IPS DF 19.7 (cell line): Measurements from ENCODE around the gene DPH7.
A peak's percentile ranks its signal among the peaks of the same experiment; 100 is the strongest.
"Not testable (repeated sequence)": the region's sequence is repeated elsewhere in the genome, so short reads cannot be mapped to it uniquely, and the experiment has no call there.

Experiments used
- DNase-seq: peaks from one replicate; pipeline ENCODE4 v3.0.0-alpha.2; 2013; ENCODE audit warnings: low read depth, low spot score

The DPH7 gene

DNA sequence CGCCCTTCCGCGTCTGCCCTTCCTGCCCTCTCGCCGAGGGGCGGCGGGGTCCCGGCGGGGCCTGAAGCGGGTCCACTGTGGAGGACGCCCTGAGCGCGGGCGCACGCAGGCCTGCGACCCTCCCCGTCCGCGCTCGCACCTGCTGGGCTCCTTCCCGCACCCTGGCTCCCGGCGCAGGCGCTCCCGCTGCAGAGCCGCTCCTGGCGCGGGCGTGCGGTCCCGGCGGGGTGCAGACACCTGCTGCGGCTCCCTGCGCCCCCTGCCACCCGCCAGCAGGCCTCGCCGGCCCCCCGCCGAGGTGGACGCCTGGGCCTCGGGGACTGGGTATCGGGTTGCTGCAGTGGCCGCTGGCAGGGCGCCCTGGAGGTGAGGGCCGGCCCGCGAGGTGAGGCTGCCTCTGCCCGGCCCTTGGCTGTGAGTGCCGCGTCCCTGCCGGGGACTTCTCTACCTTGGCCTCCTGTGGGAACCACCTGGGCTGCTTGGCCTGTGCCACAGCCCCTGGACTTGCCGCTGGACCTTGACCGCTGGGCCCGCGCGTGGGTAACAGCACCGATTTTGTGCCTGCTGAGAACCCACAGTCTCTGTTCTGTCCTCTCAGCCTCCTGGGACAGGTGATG is 27.4 kb upstream of the DPH7 start:
- DNase-seq = no peak

DNA sequence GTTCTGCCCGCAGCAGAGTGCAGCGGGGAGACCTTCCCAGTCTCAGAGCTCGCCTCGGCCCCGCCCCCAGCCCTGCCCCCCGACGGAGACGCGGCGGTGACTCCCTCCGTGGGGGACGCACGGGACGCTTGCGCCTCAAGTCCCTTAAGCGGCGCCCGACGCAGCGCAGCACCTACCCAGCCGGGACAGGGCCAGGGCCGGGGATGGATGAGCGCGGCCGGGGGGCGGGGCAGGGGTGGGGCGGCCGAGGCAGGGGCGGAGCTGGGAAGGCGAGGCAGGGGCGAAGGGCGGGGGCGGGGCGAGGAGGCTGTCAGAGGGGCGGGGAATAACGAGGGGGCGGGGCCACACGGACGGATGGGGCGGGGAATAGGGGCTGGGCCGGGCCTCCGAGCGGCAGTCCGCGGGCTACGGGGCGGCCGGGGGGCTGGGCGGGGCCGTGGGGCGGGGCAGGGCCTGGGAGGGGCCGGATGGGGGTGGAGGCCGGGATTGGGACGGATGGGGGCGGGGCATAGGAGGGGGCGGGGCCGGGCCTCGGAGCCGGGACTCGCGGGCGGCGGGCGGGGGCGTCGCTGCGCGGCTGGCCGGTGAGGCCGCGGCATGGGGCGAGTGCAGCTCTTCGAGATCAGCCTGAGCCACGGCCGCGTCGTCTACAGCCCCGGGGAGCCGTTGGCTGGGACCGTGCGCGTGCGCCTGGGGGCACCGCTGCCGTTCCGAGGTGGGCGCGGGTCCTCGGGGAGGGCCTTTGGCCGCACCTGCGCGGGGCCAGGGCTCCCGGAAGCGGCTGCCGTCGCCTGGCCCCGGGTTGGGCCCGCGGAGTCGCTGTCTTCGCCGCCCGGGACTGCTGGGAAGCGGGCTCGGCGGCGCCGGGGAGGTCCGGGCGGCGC is 26.6 kb upstream of the DPH7 start, which contains the start of gene ARRDC1:
Gene ARRDC1 (plus strand): TSS at position 566 of the 884 bp plus-strand sequence. CDS start 32 bp downstream, at position 598.
- DNase-seq = peak; percentile 70

DNA sequence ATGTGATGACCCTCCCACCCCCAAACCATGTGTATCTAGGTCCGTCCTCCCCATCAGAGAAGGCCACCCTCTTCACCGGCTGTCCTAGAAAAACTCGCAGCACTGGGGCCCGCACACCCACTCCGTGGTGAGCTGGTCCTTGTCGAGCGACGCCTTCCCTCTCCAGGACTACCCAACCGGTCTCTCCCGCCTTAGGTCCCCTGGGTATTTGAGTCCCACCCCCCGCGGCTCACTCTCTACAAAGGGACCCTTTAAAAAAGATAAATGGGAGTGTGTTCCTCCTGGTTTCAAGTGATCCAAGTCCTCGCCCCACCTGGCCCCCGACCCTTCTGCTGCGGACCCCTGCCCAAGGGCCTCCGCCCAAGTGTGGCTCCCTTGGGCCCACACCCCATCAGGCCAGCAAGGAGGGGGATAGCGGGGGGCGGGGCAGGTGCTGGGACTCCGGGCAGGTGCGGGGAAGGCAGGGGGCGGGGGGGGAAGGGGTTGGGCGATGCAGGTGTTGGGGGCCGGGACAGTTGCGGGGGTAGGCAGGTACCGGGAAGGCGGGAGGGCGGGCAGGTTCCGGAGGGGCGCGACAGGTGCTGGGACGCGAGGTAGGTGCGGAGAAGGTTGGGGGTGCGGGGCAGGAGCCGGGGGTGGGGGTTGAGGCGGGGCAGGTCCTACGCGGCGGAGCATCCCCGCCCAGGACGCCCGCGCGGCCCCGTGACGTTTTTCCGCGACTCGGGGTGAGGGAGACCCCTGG is 25.8 kb upstream of the DPH7 start:
- DNase-seq = no peak

DNA sequence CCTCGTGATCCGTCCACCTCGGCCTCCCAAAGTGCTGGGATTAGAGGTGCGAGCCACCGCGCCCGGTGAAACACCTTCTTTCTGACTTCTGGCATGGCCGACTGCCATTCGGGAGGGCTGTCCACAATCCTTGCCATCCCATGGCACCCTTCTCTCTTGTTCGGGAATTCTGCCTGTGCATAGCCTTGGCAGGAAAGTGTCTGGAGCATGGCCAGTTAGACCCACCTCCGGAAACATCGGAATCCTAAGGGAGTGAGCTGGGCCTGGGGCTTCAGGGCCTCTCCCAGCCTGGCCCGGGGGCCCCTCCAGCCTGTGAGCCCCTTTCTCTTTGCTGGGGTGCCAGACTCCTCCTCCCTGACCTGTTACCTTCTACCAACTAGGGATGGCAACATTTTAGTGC is 25.2 kb upstream of the DPH7 start:
- no peak for DNase-seq

DNA sequence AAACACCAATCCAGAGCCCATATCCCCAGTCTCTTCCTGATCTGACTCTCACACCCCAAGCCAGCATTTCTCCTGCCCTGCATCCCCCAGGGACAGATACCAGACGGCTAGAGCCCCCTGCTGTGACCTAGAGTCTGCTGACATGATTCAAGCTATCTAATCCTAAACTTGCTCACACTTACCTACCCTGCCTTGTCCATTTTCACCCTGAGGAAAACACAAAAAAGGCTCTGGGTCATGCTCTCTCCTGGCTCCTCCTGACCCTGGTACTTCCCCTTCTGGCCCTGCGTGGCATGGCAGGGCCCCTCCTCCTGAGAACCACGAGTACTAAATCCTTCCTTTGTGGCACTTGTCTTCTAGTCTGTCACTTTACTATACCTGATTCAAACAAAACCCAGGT is 23.9 kb upstream of the DPH7 start:
- DNase-seq = no peak

DNA sequence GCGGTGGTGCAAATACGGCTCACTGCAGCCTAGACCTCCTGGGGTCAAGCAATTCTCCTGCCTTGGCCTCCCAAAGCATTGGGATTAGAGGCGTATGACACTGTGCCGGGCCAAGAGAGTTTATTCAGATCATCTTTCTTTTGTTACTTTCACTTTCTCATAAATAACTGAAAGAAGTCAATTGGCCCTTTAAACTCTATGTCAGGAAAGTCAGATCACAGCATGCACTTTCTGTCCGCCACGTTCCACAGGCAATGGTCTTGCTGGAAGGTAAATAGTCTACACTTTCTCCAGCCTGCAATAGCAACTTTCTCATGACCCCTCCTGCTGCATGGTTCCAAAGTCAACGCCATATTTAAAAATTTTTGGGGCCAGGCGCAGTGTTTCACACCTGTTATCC is 20.2 kb upstream of the DPH7 start:
- DNase-seq = no peak

DNA sequence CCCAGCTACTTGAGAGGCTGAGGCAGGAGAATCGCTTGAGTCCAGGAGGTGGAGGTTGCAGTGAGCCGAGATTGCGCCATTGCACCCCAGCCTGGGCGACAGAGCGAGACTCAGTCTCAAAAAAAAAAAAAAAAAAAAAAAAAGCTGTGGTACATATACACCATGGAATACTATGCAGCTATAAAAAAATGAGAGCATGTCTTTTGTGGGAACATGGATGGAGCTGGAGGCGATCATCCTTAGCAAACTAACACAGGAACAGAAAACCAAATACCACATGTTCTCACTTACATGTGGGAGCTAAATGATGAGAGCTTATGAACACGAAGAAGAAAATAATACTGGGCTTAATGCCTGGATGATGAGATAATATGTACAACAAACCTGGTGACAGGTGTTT is 17.9 kb upstream of the DPH7 start:
- not testable (repeated sequence) for DNase-seq

DNA sequence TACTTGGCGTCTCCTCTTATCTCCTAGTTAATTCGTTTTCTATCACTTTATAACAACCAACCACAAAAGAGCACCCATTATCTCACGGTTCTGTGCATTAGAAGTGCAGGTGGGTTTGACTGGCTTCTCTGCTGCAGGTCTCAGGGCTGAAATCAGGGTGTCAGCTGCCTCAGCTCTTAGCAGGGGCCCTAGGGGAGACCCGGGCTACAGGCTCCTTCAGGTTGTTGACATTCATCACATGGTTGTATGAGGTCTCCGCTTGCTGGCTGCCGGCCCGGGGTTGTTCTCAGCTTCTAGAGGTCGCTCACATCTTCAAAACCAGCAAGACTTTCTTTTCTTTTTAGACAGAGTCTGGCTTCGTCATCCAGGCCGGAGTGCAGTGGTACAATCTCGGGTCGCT is 14.5 kb upstream of the DPH7 start:
- DNase-seq = no peak

DNA sequence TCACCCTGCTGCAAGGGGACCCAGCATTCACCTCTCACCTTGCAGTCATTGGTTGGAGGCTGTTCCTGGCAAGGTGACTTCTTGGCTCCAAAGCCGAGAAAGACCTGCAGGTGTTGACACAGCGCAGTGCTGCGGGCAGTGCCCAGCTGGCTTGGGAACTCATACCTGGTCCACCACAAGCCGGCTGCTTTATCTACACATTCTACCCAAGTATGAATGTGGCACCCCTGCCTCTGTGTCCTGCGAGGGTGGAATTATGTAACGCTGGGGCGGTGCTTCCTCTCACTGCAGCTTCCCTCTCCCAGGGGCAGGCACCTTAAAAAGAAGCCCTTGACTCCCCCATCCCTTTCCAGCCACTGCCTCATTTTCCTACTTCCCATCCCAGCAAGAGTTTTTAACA is 14.0 kb upstream of the DPH7 start:
- no peak for DNase-seq

DNA sequence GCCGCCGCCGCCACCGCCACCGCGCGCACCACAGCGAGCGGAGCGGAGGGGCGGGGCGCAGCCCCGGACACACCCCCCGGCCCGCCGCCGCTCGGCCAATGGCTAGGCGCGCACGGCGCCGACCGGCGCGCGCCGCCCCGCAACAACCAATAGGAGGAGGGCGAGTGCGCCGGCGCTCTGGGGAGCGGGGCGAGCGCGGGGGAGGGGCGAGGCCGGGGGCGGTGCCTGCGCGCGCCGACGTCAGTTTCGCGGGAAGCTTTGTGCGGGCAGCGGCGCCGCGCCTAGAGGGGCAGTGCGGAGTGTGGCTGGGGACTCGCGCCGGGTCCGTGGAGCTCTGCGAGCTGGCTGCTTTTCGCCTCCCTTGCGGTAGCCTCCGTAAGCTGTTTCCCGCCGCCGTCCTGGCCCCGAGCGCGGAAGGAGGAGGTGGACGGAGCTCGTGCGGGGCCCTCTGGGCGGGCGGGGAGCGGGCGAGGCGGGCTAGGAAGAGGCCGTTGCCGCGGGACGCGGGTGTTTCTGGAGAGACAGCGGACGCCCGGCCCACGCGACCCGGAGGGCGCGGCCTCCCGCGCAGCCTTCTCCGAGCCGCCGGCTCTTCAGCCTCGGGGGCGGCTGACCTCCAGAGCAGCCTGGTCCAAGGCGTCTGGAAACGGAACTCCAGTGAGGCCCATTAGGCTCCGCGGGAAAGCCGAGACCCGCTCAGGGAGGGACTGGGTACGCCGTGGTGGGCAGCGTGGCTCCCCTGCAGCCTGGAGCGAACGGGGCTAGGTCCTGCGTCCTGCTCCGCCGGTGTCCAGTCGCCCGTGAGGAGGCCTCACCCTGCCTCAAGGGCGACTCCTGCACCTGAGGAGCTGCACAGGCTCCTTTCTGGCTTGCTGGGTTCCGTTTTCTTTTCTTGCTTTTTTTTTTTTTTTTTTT is 12.0 kb upstream of the DPH7 start, which contains the start of gene ZMYND19:
Gene ZMYND19 (minus strand): TSS at position 44 of the 915 bp plus-strand sequence. CDS start 249 bp downstream, outside the sequence.
- DNase-seq = no peak

DNA sequence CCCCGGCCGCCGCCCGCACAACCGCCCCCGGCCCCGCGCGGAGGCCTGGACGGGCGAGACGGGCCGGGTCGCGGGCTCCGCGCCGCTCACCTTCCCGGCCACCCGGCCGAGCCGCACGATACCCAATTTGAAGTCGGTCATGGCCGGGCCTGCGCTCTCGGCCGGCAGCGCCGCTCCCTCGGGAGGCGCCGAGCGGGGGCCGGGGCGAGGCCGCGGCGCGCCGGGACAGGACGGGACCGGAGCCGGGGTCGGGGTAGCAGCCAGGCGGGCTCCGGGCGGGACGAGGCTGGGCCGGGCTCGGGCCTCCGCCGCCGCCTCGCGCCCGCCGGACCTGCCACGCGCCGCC is 11.4 kb upstream of the DPH7 start:
- no peak for DNase-seq

DNA sequence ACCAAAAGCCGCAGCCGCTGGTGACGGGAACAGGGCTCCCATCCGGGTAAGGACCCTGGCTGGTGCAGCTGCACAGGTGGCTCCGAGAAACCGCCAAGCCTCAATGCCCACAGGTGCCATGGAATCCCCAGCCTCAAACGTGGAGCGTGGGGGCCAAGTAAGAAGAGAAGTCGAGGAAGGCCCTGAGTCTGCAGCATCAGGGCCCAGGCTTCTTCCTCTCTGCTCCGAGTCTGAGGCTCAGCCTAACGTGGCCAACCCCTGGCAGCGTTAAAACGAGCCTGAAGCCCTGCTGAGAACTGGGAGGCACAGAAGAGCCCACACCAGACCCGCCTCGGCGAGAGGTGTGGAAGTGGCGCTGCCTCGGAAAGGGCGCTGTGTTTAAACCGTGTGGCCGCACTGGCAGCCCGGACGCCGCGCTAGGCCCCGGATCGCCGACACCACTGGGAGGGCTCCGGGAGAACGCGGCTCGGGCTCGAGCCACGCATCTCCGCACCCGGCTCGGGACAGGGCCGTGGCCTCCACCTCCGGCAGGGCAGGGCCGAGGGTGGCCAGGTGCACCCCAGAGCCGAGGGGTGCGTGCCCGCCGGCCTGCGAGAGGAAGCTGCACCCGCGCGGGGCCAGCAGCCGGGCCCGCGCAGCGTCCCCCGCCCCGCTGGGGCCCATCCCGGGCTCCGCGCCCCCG is 10.9 kb upstream of the DPH7 start:
- no peak for DNase-seq

DNA sequence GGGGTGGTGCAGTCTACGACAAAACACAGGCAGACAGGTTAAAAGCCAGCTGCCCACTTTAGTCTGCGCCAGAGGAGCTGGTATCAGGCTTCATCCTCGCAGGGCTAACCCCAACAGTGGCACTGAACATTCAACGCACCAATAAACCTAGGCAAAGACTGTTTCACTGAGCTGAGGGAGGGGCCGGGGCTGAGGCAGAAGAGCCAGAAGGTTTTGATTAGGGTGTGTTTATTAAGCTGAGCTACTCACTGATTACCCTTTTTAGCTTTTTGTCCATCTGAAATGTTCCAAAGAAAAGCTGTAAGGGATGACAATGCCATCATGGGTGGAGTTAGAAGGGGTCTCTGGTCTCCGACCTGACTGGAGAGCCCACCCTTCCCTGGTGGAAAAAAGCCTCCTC is 10.2 kb upstream of the DPH7 start:
- no peak for DNase-seq

DNA sequence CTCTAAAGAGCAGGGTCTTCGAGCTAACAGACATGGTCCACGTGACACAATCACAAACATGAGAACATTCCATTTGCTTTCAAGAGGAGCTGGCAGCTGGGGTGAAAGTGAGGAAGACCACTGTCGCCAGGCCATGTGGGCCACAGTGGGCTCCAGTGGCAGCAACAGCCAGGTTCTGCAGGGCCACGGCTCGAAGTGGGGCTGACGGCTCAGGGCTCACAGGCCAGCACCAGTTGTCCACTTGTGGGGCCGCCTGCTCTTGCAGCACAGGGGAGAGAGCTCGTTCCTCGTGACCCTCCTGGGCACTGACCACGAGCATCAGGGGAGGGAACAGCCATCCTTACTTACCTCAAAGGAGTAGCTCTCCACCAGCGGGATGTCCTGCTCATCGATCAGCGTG is 9.6 kb upstream of the DPH7 start:
- DNase-seq = no peak

DNA sequence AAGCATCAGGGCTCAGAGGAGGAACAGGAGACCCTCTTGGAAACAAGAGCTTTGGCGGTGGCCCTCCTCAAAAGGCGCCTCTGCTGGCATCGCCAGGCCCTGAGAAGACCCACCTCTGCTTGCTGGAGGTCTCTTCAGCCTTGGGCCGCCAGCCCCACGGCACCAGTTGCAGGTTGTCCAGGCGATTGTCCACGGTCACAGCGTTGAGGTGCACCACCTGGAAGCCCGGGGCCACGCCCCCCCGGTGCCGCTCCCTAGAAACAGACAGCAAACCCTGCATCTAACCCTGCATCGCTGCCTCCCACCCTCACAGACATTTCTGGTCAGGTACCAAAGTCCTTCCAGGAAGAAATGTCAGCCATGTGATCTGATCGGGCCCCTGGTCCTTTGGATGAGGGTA is 8.1 kb upstream of the DPH7 start:
- DNase-seq = no peak

DNA sequence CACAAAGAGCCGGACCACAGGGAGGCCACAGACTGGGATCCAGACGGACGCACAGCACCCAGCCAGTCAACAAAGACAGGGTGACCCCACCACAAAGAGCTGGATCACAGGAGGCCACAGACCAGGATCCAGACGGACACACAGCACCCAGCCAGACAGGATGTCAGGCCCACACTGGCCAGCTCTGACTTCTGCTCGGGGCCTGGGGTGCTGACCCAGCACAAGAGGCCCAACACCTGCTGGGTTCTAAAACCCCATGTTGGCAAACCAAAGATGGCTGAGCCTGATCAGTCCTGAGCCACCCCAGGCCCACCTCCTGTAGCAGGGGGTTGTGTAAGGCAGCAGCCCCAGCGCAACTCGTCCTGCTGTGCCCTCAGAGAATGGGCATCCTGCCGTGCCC is 5.2 kb upstream of the DPH7 start:
- DNase-seq = no peak

DNA sequence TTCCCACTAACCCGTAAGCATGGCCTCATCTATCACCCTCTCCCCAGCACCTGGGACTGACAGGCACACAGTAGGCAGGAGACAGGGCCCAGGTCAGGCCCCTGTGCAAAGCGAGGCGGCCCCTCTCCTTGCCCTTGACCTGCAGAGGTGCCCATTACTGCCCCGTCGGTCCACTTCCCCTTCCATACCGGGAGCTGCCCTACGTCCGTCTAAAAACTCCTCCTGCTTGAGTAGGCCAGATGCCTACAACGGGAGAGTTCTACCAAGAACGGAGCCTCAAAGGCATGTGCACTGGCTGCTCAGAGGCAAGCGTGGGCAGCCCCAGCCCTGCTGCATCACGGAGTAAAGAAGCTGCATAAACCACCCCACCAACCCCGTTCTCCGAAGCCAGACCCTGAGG is 4.6 kb upstream of the DPH7 start:
- DNase-seq = no peak

DNA sequence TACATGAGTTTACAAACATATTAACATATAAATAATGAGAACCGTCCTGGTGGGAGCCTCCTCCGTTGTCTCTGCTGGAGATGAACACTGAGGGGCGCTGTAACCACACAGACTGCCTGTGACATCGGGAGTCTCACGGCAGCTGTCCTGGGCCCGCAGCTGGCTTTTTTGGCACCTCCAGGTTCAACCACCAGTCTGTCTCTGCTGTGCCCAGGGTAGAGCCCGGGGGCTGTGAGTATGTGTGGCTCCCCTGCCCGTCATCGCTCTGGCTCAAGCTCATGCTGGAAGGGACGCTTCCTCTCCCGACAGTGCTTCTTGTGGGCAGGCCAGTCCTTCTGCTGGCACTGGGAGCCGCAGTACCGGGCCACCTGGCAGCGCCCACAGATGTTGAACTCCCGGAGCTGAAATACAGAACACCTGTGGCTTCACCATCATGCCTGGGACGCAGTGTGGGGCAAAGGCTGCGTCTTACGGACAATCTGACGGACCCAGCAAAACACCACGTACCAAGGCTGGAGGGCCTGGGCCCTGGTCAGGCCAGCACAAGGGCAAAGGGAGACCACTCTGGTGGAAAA is 3.6 kb upstream of the DPH7 start:
- DNase-seq = no peak

DNA sequence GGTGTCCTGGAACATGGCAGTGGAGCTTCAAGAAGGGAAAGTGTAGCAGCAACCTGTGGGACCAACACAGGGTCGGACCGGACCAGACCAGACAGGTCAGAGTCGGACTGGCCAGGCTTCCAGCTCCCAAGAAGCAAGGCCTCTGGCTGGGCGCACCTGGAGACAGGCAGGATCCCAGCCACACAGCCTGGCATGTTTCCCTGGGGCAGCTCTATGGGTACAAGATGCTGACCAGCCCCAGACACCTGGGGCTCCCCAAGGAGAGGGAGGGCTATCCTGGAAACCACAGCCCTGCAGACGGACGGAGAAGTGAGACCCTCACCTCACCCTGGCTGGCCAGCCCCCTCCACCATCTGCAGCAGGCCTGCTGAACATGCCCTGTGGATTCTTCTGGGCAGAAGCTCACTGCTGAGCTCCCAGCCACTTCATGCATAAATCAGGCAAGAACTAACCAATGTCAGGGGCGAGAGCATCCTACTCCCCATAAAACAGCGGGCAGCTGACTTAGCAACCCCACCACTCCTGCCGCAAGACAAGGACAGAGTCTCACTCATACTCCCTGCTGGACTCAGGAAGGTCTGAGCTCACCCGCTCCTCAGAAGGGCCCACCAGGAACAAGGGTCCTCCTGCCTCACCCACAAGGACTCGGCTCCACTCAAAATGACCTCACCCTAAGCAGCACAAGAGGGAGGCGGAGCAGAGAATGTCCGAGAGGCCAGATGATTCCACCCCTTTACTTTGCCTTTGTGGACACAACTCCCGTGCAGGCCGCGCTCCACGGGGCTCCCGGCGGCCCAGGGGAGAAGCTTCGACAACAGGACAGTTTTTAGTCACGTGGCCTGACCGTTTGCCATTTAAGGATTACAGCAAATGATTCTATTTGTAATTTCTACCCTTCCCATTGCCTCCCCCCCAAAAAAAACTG is 2.9 kb upstream of the DPH7 start:
- DNase-seq = no peak
